Measurements from ENCODE around the gene ATP1A1. TPM values are rescaled to one million over a fixed set of nuclear protein-coding genes. Genes with fewer than 3 reads are reported as not detected.

The ATP1A1 gene
- total and polyA plus RNA-seq, 9 of the 15 experiments (the other 6 are each of a cell fraction or from before 2014, with no cell fraction given): 99.3 to 513 (median 234) TPM

DNA sequence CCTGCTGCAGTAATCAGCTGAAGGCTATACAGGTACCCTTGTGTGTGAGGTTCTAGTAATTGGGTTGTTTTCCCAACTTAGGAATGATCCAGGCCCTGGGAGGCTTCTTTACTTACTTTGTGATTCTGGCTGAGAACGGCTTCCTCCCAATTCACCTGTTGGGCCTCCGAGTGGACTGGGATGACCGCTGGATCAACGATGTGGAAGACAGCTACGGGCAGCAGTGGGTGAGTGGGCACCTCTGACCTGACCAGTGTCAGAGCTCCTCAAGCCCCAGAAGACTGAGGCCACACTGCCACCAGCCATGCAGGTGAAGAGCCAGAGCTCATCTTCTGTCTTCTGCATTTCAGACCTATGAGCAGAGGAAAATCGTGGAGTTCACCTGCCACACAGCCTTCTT lies 27.7 kb downstream of the ATP1A1 start:
- Histone ChIP-seq H3K4me3 (no peak overlapping the region), H3K36me3 (ENCODE audit: control insufficient read depth, insufficient read depth, low read length) (peaks cover 100% of the 10 kb centered on the region), H3K9ac (ENCODE audit: insufficient read depth in 1 of 2, low read depth in 2 of 2, low read length in 2 of 2) (peak overlapping the region in 1 of 2 experiments; percentile 18; a peak in 1 of 4 replicates), H3K27ac (ENCODE audit: extremely low read depth, low read depth, low read length) (no peak overlapping the region), H3K4me1 (replicated peaks in 1 of 2; ENCODE audit: control insufficient read depth in 2 of 2, insufficient read depth in 2 of 2, low read length in 2 of 2) (peaks cover 6 to 28% of the 10 kb centered on the region in 2 experiments; a peak in 3 of 5 replicates), H2AFZ (ENCODE audit: low read depth, low read length) (no peak overlapping the region), H4K20me1 (replicated peaks; ENCODE audit: control insufficient read depth, insufficient read depth, low read length) (no peaks in the 10 kb centered on the region; the same call in 1 of the 2 replicates), H3K79me2 (ENCODE audit: control insufficient read depth, insufficient read depth, low read length) (no peaks in the 10 kb centered on the region), H3K9me3 (replicated peaks; ENCODE audit: control insufficient read depth, insufficient read depth, low read depth, low read length) (no peaks in the 10 kb centered on the region), H3K4me2 (ENCODE audit: insufficient read depth, low read length) (no peak overlapping the region), H3K9me1 (ENCODE audit: control insufficient read depth, insufficient read depth, low read length) (no peaks in the 10 kb centered on the region), H3K27me3 (ENCODE audit: control insufficient read depth in 2 of 2, insufficient read depth in 2 of 2, low read length in 2 of 2) (no peaks in the 10 kb centered on the region)
- intact Hi-C loops (cut with micrococcal nuclease): no loop called here
- POLR2A ChIA-PET: interaction anchor here (1.3 to 3.4 kb wide), 5 partner anchors 10 to 18 kb away, joined by 4 to 14 read pairs (median 6); no protein-coding TSS in a partner anchor
- CTCF ChIA-PET (ENCODE audit: low intra/inter-chr PET ratio): no interaction called here
- in situ Hi-C loops (cut with MboI): no loop called here
- ATAC-seq (no peak), FAIRE-seq (no peak), DNase-seq (ENCODE audit: extremely low read depth in 1 of 4, low spot score in 3 of 4) (no peak)
- BruUV-seq (replicated peaks): no TSS peak
- WGBS (ENCODE audit: insufficient coverage, low coverage, missing lambda C conversion rate): 96% methylated on average over 6 of the region's 6 CpGs
- TF ChIP-seq MBD2 (IDR thresholded peaks at IDR 0.05; ENCODE audit: borderline replicate concordance, low read depth) (no peak), L3MBTL2 (IDR thresholded peaks at IDR 0.05) (no peak), TCF3 (CRISPR knock-in tag; IDR thresholded peaks at IDR 0.05) (no peak), TAF9B (IDR thresholded peaks at IDR 0.05; ENCODE audit: partially characterized antibody) (no peak), ADNP (tag; IDR thresholded peaks at IDR 0.05) (no peak), ZBTB1 (CRISPR knock-in tag; IDR thresholded peaks at IDR 0.05; ENCODE audit: borderline replicate concordance, low read depth) (no peak), GABPB2 (CRISPR knock-in tag; conservative IDR thresholded peaks at IDR 0.05) (no peak)
- TF ChIP-seq, protein P1, sequence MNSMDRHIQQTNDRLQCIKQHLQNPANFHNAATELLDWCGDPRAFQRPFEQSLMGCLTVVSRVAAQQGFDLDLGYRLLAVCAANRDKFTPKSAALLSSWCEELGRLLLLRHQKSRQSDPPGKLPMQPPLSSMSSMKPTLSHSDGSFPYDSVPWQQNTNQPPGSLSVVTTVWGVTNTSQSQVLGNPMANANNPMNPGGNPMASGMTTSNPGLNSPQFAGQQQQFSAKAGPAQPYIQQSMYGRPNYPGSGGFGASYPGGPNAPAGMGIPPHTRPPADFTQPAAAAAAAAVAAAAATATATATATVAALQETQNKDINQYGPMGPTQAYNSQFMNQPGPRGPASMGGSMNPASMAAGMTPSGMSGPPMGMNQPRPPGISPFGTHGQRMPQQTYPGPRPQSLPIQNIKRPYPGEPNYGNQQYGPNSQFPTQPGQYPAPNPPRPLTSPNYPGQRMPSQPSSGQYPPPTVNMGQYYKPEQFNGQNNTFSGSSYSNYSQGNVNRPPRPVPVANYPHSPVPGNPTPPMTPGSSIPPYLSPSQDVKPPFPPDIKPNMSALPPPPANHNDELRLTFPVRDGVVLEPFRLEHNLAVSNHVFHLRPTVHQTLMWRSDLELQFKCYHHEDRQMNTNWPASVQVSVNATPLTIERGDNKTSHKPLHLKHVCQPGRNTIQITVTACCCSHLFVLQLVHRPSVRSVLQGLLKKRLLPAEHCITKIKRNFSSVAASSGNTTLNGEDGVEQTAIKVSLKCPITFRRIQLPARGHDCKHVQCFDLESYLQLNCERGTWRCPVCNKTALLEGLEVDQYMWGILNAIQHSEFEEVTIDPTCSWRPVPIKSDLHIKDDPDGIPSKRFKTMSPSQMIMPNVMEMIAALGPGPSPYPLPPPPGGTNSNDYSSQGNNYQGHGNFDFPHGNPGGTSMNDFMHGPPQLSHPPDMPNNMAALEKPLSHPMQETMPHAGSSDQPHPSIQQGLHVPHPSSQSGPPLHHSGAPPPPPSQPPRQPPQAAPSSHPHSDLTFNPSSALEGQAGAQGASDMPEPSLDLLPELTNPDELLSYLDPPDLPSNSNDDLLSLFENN (IDR thresholded peaks at IDR 0.05; ENCODE audit: low read depth in 2 of 2, low read length in 2 of 2): no peak
- TF ChIP-seq, protein P2, sequence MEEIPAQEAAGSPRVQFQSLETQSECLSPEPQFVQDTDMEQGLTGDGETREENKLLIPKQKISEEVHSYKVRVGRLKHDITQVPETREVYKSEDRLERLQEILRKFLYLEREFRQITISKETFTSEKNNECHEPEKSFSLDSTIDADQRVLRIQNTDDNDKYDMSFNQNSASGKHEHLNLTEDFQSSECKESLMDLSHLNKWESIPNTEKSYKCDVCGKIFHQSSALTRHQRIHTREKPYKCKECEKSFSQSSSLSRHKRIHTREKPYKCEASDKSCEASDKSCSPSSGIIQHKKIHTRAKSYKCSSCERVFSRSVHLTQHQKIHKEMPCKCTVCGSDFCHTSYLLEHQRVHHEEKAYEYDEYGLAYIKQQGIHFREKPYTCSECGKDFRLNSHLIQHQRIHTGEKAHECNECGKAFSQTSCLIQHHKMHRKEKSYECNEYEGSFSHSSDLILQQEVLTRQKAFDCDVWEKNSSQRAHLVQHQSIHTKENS (CRISPR knock-in tag; IDR thresholded peaks at IDR 0.05): no peak
- TF ChIP-seq, protein P3, sequence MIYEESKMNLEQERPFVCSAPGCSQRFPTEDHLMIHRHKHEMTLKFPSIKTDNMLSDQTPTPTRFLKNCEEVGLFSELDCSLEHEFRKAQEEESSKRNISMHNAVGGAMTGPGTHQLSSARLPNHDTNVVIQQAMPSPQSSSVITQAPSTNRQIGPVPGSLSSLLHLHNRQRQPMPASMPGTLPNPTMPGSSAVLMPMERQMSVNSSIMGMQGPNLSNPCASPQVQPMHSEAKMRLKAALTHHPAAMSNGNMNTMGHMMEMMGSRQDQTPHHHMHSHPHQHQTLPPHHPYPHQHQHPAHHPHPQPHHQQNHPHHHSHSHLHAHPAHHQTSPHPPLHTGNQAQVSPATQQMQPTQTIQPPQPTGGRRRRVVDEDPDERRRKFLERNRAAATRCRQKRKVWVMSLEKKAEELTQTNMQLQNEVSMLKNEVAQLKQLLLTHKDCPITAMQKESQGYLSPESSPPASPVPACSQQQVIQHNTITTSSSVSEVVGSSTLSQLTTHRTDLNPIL (CRISPR knock-in tag; IDR thresholded peaks at IDR 0.05): no peak
- TF ChIP-seq, protein P4, sequence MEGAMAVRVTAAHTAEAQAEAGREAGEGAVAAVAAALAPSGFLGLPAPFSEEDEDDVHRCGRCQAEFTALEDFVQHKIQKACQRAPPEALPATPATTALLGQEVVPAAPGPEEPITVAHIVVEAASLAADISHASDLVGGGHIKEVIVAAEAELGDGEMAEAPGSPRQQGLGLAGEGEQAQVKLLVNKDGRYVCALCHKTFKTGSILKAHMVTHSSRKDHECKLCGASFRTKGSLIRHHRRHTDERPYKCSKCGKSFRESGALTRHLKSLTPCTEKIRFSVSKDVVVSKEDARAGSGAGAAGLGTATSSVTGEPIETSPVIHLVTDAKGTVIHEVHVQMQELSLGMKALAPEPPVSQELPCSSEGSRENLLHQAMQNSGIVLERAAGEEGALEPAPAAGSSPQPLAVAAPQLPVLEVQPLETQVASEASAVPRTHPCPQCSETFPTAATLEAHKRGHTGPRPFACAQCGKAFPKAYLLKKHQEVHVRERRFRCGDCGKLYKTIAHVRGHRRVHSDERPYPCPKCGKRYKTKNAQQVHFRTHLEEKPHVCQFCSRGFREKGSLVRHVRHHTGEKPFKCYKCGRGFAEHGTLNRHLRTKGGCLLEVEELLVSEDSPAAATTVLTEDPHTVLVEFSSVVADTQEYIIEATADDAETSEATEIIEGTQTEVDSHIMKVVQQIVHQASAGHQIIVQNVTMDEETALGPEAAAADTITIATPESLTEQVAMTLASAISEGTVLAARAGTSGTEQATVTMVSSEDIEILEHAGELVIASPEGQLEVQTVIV (CRISPR knock-in tag; IDR thresholded peaks at IDR 0.05; ENCODE audit: borderline replicate concordance): no peak
- TF ChIP-seq, protein P5, sequence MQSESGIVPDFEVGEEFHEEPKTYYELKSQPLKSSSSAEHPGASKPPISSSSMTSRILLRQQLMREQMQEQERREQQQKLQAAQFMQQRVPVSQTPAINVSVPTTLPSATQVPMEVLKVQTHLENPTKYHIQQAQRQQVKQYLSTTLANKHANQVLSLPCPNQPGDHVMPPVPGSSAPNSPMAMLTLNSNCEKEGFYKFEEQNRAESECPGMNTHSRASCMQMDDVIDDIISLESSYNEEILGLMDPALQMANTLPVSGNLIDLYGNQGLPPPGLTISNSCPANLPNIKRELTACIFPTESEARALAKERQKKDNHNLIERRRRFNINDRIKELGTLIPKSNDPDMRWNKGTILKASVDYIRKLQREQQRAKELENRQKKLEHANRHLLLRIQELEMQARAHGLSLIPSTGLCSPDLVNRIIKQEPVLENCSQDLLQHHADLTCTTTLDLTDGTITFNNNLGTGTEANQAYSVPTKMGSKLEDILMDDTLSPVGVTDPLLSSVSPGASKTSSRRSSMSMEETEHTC (IDR thresholded peaks at IDR 0.05): no peak
